LNCaP clone FGC (cell line): Measurements from ENCODE around the gene MRPL3.
"Not testable (repeated sequence)": the region's sequence is repeated elsewhere in the genome, so short reads cannot be mapped to it uniquely, and the experiment has no call there.

Experiments
- DNase-seq: peaks from one replicate; pipeline ENCODE4 v3.0.0-alpha.2; 2011; ENCODE audit warnings: low read depth
- H3K4me3 ChIP-seq: 2 replicates; pipeline ENCODE4 v1.5.1; 2011; ENCODE audit warnings: mild to moderate bottlenecking, low read depth, low read length, control low read depth
- TF ChIP-seq, protein P1 (sequence below): IDR thresholded peaks from 2 replicates; pipeline ENCODE4 v1.5.1; 2012; ENCODE audit warnings: mild to moderate bottlenecking; ENCODE audit not compliant: control insufficient read depth, insufficient read depth; ENCODE audit errors: extremely low read depth

MRPL3 gene

GRCh38 chr3:131505421-131505820, 2.6 kb upstream of the MRPL3 start:
- TF ChIP-seq, protein P1, sequence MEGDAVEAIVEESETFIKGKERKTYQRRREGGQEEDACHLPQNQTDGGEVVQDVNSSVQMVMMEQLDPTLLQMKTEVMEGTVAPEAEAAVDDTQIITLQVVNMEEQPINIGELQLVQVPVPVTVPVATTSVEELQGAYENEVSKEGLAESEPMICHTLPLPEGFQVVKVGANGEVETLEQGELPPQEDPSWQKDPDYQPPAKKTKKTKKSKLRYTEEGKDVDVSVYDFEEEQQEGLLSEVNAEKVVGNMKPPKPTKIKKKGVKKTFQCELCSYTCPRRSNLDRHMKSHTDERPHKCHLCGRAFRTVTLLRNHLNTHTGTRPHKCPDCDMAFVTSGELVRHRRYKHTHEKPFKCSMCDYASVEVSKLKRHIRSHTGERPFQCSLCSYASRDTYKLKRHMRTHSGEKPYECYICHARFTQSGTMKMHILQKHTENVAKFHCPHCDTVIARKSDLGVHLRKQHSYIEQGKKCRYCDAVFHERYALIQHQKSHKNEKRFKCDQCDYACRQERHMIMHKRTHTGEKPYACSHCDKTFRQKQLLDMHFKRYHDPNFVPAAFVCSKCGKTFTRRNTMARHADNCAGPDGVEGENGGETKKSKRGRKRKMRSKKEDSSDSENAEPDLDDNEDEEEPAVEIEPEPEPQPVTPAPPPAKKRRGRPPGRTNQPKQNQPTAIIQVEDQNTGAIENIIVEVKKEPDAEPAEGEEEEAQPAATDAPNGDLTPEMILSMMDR, result no peak
- no peak for DNase-seq
- H3K4me3 ChIP-seq, result no peak overlapping the region

DNA sequence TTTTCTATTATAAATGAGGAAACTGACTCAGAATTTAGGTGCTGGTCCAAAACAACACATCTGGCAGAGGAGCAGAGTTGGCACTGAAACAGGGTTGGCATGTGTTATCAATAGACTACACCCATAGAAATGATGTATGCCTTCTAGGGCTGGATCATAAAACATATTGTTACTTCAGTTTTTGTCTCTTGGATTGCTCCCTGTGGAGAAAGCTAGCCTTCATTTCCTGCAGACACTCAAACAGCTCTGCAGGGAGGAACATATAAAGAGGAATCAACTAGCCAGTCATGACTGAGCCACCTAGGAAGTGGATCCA, 507 bp upstream of the MRPL3 start:
- TF ChIP-seq, protein P1, result no peak
- H3K4me3 ChIP-seq, result peak overlapping the region; percentile 83
- no peak for DNase-seq

GRCh38 chr3:131501949-131502348, 822 bp downstream of the MRPL3 start:
- H3K4me3 ChIP-seq, result peak overlapping the region; percentile 83
- TF ChIP-seq, protein P1, result no peak
- no peak for DNase-seq

GRCh38 chr3:131494706-131495105, 8.1 kb downstream of the MRPL3 start:
- DNase-seq, result no peak
- TF ChIP-seq, protein P1, result no peak
- H3K4me3 ChIP-seq, result no peak overlapping the region

DNA sequence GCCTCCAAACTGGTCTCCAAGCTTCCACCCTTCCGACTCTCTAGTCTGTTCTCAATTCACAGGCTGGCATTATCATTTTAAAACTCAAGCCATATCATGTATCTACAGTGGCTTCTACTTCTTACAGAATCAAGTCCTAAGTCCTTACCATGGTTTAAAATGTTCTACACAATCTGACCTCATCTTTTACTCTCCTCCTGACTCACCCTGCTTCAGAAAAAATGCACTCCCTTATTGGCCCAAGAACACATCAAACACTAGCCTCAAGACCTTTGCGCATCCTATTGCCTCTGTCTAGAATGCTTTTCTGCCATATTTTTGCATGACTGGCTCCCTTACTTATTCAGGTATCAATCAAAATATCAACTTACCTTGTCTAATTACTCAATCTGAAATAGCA, 11.0 kb downstream of the MRPL3 start:
- TF ChIP-seq, protein P1, result no peak
- no peak for DNase-seq
- H3K4me3 ChIP-seq, result no peak overlapping the region

GRCh38 chr3:131491084-131491483, 11.7 kb downstream of the MRPL3 start:
- TF ChIP-seq, protein P1, result no peak
- no peak for DNase-seq

DNA sequence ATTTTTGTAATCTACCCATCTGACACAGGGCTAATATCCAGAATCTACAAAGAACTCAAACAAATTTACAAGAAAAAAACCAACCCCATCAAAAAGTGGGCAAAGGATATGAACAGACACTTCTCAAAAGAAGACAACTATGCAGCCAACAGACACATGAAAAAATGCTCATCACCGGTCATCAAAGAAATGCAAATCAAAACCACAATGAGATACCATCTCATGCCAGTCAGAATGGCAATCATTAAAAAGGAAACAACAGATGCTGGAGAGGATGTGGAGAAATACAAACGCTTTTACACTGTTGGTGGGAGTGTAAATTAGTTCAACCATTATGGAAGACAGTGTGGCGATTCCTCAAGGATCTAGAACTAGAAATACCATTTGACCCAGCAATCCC, 16.2 kb downstream of the MRPL3 start:
- DNase-seq, H3K4me3 ChIP-seq: not testable (repeated sequence)

More at GRCh38 chr3:131491084-131491483, 11.7 kb downstream of the MRPL3 start:
- no peak overlapping the region for H3K4me3 ChIP-seq

DNA sequence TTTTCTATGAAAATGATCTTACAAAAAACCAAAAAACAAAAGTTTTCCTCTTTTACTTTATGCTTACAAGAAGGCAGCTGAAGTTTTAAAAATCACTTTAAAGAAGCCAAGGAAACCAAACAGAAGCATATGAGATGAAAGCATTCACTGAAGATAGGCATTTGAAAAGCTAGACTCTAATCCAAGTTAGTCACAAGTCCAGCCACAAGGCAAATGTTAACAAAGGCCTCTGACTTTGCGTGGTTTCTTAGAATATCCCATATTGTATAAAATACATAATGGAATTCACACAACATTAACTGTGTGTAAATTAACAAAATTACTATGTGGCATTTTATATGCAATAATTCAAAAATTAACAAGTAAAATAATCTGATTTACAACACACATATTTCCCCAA, 17.7 kb downstream of the MRPL3 start:
- H3K4me3 ChIP-seq, result no peak overlapping the region
- TF ChIP-seq, protein P1, result no peak
- DNase-seq, result no peak
